Uterus (tissue), 4 donors: ENCODE data around the gene CA4. TPM values are rescaled to one million over a fixed set of nuclear protein-coding genes. Genes with fewer than 3 reads are reported as not detected.
"Not testable (repeated sequence)": the region's sequence is repeated elsewhere in the genome, so short reads cannot be mapped to it uniquely, and the experiment has no call there.

Experiments used
- DNase-seq, 2 donors: peaks; one replicate each; pipeline ENCODE4 v3.0.0-alpha.2; 2019 to 2020
- H3K27ac ChIP-seq, 2 donors: fragments of 200-600 bp; sonication (generic); 1 replicate in 1 of 2; 2 replicates in 1 of 2; pipeline ENCODE4 v1.5.1; 2016 to 2018
- H3K27me3 ChIP-seq, 2 donors: fragments of 200-600 bp; sonication (generic); one replicate each; pipeline ENCODE4 v1.5.1; 2018 to 2019; ENCODE audit warnings: control low read depth in 1 of 2
- H3K36me3 ChIP-seq, 2 donors: fragments of 200-600 bp; sonication (generic); one replicate each; pipeline ENCODE4 v1.5.1; 2019; ENCODE audit warnings: control low read depth in 1 of 2
- H3K4me1 ChIP-seq, 2 donors: fragments of 200-600 bp; sonication (generic); one replicate each; pipeline ENCODE4 v1.5.1; 2018 to 2019; ENCODE audit warnings: control low read depth in 1 of 2
- H3K4me3 ChIP-seq, 2 donors: fragments of 200-600 bp; sonication (generic); 1 replicate in 1 of 2; 2 replicates in 1 of 2; pipeline ENCODE4 v1.5.1; 2018 to 2019; ENCODE audit warnings: mild to moderate bottlenecking in 1 of 2
- H3K9me3 ChIP-seq, 2 donors: fragments of 200-600 bp; sonication (generic); one replicate each; pipeline ENCODE4 v1.5.1; 2019; ENCODE audit warnings: control low read depth in 1 of 2
- POLR2A ChIP-seq, 2 donors: fragments of 450-650 bp; IDR thresholded peaks; one replicate each; pipeline ENCODE4 v1.6.1; 2016; ENCODE audit warnings: antibody characterized with exemption in 2 of 2, mild to moderate bottlenecking in 1 of 2, moderate library complexity in 1 of 2
- intact Hi-C: fragments of 100-400 bp; cut with DNase I; formaldehyde crosslinking; loops from one replicate; pipeline ENCODE4 v1.15.1; 2023; ENCODE audit warnings: low total_unique reads
- total RNA-seq, 4 donors: library from RNA; depleted of rRNA in 3 of 4; stranded (reverse); fragments of >200 nt in 3 of 4; gene quantifications; one replicate each; pipeline versions ENCODE4 v1.1.0 to v1.2.4, GENCODE V29; 2014 to 2023
- TF ChIP-seq, protein P1 (sequence below), 4 experiments: fragments of 200-600 bp in 2 of 4; fragments of 450-650 bp in 2 of 4; sonication (generic) in 2 of 4; IDR thresholded peaks; one replicate each; pipeline ENCODE4 v1.5.1; 2016 to 2019; ENCODE audit warnings: antibody characterized with exemption in 4 of 4, mild to moderate bottlenecking in 2 of 4, moderate library complexity in 1 of 4
- donor health status: DM: yes; HTN: yes; CAD: no.

The CA4 gene
- total RNA-seq, 4 donors from 2014 or later = 2.6 to 22.5 (median 11.0) TPM

DNA sequence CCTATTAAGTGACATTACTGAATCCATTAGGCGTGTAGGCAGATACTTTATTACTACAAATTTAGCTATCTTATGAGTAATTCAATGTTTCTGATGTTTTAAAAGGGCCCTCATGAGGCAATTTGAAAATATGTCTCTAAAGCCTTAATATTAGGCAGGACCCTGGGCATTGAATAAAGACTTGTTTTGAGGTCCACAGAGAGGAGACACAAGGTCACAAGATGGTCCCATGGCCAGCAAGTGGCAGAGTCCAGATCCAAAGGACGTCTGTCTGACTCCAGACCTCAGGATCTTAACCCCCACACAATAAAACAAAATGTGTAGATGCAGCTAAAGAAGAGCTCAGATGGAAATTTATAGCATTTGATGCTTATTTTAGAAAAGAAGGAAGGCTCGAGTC lies 39.2 kb upstream of the CA4 start:
- DNase-seq = no peak
- no peak overlapping the region for H3K4me3 ChIP-seq
- no peaks in the 10 kb centered on the region for H3K9me3 ChIP-seq
- intact Hi-C loops = no loop called here
- H3K36me3 ChIP-seq = no peaks in the 10 kb centered on the region
- no peak overlapping the region for H3K27ac ChIP-seq
- no peak for TF ChIP-seq POLR2A (IDR thresholded peaks at IDR 0.05)
- TF ChIP-seq, protein P1, sequence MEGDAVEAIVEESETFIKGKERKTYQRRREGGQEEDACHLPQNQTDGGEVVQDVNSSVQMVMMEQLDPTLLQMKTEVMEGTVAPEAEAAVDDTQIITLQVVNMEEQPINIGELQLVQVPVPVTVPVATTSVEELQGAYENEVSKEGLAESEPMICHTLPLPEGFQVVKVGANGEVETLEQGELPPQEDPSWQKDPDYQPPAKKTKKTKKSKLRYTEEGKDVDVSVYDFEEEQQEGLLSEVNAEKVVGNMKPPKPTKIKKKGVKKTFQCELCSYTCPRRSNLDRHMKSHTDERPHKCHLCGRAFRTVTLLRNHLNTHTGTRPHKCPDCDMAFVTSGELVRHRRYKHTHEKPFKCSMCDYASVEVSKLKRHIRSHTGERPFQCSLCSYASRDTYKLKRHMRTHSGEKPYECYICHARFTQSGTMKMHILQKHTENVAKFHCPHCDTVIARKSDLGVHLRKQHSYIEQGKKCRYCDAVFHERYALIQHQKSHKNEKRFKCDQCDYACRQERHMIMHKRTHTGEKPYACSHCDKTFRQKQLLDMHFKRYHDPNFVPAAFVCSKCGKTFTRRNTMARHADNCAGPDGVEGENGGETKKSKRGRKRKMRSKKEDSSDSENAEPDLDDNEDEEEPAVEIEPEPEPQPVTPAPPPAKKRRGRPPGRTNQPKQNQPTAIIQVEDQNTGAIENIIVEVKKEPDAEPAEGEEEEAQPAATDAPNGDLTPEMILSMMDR (IDR thresholded peaks at IDR 0.05) = no peak
- no peaks in the 10 kb centered on the region for H3K27me3 ChIP-seq
- H3K4me1 ChIP-seq = no peaks in the 10 kb centered on the region

DNA sequence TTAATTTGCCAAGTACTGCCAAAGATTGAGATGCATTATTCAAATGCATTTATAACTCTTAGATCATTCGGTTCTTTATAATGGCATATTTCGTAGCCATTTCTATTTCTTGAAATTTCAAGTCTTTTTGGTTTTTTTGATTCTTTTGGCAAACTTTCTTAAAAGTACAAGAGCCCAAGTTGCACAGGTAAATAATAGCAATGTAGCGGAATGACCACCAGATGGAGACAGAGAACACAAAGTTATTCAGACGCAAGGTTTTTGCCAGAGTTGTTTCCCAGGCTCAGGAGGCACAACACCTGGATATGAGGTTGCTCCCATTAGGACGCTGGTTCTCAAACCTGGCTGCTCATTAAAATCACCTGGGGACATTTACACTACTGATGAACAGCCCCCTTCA lies 38.1 kb upstream of the CA4 start:
- intact Hi-C loops, DNase-seq, H3K27me3 ChIP-seq, H3K4me1 ChIP-seq, H3K9me3 ChIP-seq, H3K36me3 ChIP-seq, H3K4me3 ChIP-seq, H3K27ac ChIP-seq: not testable (repeated sequence)
- TF ChIP-seq, protein P1 (IDR thresholded peaks at IDR 0.05) = peak in 1 of 4 experiments; percentile 15

DNA sequence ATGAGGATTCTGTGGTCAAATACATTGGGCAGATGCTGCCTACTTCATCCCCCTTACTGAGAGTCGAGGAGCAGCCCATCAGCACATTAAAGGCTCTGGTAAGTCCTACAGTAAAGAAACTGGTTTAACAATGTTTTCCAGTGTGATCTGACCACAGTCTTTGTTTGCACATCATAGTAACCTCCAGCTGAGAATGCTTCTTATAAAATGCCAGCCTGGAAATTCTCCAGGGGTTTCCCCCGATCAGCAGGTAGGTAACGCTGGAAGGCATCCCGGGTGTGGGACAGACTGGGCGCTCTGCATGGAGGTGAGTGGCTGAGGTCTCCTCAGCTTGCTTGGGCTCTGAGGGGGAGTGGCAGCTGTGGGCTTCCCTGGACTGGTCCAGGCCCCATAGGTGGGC lies 34.4 kb upstream of the CA4 start:
- H3K27ac ChIP-seq, H3K4me1 ChIP-seq, intact Hi-C loops, H3K27me3 ChIP-seq, H3K36me3 ChIP-seq, H3K9me3 ChIP-seq, DNase-seq, H3K4me3 ChIP-seq: not testable (repeated sequence)

DNA sequence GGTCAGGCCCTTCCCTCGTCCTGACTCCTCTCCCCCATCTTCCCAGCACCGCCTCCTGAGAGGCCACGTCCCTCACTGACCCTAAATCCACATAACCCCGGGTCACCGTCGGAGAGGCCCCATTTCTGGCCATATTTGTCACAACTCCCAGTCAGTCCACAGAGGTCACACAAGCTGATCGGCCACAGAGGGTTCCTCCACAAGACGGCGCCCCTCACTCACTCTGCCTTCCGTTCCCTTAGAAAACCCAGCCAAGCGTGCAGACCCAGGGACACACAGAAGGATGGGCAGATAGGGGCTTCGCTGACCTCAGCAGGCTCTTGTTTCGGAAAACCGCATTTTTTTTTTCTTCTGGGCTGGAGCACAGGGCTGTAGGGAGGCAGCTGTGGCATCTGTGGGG lies 33.6 kb upstream of the CA4 start:
- H3K4me3 ChIP-seq, intact Hi-C loops, H3K27me3 ChIP-seq, H3K4me1 ChIP-seq, H3K27ac ChIP-seq, DNase-seq, H3K9me3 ChIP-seq, H3K36me3 ChIP-seq: not testable (repeated sequence)

DNA sequence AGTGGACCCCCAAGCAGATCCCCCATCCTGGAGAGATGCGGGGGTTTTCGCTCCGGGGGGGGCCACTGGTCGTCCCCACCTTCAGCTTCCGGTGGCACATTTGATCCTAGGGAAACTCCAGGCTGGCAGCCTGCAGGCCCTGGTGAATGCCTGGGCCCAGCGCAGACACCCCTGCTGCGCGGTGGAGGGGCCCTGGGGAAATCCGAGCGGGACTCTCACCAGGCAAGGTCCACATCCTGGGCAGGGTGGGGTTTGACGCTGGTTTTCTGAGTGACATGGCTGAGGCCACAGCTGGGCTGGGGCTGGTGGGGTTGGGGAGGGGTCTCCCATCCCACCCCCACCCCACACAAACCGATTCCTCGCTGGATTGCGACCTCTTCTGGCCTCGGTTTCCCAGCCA lies 30.6 kb upstream of the CA4 start:
- intact Hi-C loops, H3K27me3 ChIP-seq, DNase-seq, H3K27ac ChIP-seq, H3K36me3 ChIP-seq, H3K9me3 ChIP-seq, H3K4me1 ChIP-seq, H3K4me3 ChIP-seq: not testable (repeated sequence)

DNA sequence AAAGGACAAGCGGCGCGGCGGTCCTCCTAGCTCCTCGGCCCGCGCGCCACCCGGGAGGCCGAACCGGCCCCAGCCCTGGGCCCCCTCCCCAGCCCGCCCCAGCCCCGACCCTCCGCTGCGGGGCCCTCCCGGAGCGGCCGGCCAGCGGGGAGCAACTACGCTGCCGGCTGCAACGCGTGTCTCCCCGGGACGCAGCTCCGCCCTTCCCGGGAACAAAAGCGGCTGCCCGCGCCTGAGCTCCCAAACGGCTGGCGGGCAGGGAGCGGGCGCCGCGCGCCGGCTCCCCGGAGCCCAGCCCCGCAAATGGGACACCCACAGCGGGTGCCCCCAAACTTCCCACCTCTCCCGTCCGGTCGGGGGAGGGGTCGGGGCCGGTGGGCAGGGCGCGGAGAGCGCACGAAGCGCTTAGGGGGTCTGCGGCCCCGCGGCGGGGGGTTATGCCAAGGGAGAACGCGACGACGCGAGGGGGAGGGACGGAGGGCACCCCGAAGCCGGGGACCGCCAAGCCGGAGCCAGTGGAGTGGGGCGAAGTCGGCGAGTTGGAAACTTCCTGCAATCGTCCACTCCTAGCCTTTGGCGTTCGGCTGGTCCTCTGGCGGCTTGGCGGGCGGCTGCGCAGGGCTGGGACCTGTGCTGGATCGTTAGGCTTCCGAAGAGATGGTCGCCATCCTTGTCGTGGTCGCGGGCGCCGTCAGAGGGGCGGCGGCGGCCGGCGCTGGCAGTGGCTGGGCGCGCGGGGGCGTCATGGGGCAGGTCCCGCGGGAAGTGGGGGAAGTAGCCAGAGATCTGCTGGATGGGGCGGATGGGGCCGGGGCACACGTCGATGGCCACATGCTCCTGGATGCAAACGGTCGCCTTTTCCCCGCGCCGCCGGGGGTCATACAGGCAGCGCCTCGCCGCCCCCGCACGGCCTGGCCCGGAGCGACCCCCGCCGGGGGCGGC lies 29.7 kb upstream of the CA4 start:
- H3K27me3 ChIP-seq, DNase-seq, H3K4me1 ChIP-seq, H3K4me3 ChIP-seq, H3K27ac ChIP-seq, intact Hi-C loops, H3K9me3 ChIP-seq, H3K36me3 ChIP-seq: not testable (repeated sequence)

DNA sequence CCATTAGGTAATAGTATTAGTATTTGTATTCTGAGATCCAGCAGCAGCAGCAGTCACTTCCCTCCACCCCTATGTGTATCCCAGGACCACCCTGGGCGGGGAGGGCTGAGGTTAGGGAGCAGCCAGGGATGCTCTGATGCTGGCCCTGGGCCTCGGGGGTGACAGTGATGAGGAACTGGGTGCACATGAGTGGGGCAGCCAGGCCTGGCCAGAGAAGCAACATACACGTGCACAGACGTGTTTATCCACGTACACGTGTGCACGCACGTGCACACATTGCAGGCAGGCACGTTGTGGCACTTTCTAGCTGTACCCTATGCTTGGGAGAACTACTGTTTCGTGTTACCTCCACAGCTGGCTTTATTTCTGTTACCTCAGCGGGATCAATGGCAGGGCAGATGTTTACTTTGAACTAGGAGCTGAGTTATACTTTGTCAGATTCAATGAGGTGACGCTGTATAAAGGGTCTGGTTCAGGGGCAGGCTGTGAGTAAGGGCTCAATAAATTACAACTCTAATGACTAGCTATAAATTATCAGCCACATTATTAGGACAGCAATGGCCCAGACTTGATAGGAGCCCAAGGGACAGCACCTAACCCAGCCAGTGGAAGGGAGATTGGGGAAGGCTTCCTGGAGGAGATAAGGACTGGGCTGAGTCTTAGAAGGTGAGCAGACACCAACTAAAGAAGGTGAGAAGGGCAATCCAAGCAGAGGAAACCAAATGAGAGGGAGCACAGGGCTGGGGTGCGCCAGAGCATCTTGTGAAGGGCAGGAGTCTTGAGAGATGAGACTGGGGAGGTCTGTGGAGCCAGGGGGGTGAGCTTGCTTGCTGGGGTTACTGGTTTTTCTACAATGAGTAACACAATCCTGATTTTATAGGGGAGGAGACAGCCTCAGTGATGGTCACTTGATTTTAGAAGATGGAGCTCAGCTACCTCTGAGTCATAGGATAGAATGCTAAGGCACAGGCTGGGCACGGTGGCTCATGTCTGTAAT lies 22.4 kb upstream of the CA4 start:
- Histone ChIP-seq H3K27ac (no peak overlapping the region), H3K27me3 (no peaks in the 10 kb centered on the region), H3K36me3 (no peaks in the 10 kb centered on the region), H3K9me3 (no peaks in the 10 kb centered on the region), H3K4me3 (no peak overlapping the region), H3K4me1 (no peaks in the 10 kb centered on the region)
- no peak for DNase-seq
- no peak for TF ChIP-seq POLR2A (IDR thresholded peaks at IDR 0.05)
- TF ChIP-seq, protein P1 (IDR thresholded peaks at IDR 0.05) = no peak
- intact Hi-C loops = no loop called here
